Ovary (tissue), 3 donors: Measurements from ENCODE around the gene BICD2.

Experiments used
- CTCF ChIP-seq, 3 donors: fragments of 450-650 bp in 2 of 3; fragments of 200-600 bp in 1 of 3; IDR thresholded peaks; one replicate each; pipeline versions ENCODE4 v1.5.1 to v1.8.0; 2016 to 2022; ENCODE audit warnings: antibody characterized with exemption in 3 of 3, mild to moderate bottlenecking in 1 of 3
- EP300 ChIP-seq: sonication (generic); formaldehyde crosslinking; IDR thresholded peaks from one replicate; pipeline ENCODE4 v1.6.1; 2017; ENCODE audit warnings: antibody characterized with exemption
- POLR2A ChIP-seq: fragments of 450-650 bp; IDR thresholded peaks from one replicate; pipeline ENCODE4 v1.6.1; 2017; ENCODE audit warnings: antibody characterized with exemption, mild to moderate bottlenecking, moderate library complexity
- donor health status: DM: no; HTN: no; CAD: no.

- TF ChIP-seq CTCF (IDR thresholded peaks at IDR 0.05), result peak; percentile 37 to 88 (median 80)
- no peak for TF ChIP-seq POLR2A
- TF ChIP-seq EP300, result no peak
Measured at GRCh38 chr9:92790542-92791527, 26.2 kb upstream of the BICD2 start.
